ENCODE data around the gene HMCN2.

Gene HMCN2

DNA sequence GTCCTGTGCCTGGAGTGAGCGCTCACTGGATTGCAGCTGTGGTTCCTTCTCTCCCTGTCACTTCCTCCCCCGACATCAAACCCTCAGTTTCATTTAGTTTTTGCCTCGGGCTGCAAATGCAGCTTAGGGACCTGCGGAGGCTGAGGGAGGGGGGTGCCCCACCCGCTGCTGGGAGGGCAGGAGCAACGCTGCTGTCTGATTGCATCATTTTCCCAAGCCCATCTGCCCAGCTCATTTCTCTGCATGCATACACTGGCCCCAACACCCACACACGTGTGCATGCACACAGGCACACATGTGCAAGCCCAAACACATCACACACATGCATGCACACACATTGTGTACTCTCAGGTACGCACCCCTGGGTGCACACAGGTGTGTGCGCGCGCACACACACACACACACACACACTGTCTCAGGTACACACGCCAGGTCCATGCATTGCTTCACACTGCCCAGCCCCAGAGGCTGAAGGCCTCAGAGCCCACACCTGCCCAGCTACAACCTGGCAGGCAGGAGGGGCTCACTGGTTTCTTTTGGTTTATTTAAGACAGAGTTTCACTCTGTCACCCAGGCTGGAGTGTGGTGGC, 182.6 kb downstream of the HMCN2 start:
- no peak for DNase-seq (ENCODE audit: low read depth in 4 of 4, low spot score in 1 of 4)

DNA sequence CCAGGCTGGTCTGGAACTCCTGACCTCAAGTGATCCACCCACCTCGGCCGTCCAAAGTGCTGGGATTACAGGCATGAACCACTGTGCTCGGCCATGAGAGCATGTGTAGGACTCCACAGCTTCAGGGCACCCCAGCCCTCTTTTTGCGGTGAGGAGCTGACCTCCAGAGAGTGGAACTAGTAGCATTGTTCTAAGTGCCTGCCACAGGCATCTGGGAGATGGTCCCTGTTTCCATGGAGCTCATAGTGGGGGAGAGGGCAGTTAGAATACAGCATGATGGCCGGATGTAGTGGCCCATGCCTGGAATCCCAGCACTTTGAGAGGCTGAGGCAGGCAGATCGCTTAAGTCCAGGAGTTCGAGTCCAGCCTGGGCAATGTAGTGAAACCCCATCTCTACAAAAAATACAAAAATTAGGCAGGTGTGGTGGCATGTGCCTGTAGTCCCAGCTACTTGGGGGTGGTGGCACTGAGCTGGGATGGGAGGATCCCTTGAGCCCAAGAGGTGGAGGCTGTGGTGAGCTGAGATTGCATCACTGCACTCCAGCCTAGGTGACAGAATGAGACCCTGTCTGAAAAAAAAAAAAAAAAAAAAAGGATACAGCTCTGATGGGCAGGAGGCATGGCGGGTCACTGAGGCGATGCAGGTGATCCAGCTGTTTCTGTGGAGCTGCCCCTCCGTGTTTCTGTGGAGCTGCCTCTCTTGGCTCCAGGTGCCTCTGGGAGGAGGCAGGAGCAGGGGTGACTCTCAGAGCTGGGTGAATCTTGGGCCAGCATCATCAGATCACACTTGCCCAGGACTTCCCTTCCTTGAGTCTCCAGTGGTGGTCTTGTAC, 183.4 kb downstream of the HMCN2 start:
- no peak for DNase-seq (ENCODE audit: low read depth in 4 of 4, low spot score in 1 of 4)

DNA sequence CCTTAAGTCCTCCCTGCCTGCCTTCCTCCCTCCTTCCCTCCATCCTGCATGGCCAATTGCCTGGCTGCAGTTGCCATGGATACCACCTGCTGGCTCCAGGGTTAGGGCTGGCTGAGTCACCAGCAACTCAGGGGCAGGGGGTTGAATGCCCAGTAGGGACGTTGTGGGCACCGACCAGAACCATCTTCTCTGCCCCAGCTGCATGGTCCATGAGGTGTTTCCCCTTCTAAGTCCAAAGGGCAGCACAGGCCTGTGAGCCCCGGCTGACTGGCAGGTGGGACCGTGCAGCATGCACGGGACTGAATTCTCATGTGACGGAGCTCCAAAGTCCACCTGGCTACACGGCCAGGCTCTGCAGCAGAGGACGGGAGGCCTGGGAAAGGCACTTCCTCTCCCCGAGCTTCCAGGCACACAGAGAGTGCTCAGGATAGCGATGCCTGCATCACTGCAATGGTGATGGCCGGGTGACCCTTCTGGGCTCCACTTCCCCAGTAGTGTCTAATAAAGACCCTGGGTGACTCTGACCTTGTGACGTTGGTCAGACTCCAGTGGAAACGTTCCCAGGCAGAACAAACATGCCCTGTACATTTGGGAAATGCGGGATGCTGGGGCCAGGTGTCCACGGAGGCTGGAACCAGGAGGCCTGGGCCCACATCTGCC, 184.9 kb downstream of the HMCN2 start:
- DNase-seq (ENCODE audit: low read depth in 4 of 4, low spot score in 1 of 4): no peak

DNA sequence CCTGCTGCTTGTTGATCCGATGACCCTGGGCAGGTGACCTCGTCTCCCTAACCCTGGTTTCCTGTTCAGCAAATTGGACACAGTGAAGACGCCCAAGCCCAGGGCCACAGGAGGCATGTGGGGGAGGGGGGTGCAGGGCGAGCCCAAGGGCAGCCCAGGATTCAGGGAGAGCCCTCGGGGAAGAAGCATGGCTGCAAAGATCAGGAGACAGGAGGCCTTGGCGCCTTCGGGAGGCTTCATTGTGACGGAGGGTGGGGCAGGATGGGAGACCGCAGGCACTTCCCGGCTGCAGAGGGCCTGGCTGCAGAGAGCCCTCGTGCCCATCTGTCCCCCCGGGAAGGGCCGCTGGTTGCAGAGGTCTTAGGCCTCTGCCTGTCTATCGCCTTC, 185.4 kb downstream of the HMCN2 start:
- DNase-seq (ENCODE audit: low read depth in 4 of 4, low spot score in 1 of 4): no peak

DNA sequence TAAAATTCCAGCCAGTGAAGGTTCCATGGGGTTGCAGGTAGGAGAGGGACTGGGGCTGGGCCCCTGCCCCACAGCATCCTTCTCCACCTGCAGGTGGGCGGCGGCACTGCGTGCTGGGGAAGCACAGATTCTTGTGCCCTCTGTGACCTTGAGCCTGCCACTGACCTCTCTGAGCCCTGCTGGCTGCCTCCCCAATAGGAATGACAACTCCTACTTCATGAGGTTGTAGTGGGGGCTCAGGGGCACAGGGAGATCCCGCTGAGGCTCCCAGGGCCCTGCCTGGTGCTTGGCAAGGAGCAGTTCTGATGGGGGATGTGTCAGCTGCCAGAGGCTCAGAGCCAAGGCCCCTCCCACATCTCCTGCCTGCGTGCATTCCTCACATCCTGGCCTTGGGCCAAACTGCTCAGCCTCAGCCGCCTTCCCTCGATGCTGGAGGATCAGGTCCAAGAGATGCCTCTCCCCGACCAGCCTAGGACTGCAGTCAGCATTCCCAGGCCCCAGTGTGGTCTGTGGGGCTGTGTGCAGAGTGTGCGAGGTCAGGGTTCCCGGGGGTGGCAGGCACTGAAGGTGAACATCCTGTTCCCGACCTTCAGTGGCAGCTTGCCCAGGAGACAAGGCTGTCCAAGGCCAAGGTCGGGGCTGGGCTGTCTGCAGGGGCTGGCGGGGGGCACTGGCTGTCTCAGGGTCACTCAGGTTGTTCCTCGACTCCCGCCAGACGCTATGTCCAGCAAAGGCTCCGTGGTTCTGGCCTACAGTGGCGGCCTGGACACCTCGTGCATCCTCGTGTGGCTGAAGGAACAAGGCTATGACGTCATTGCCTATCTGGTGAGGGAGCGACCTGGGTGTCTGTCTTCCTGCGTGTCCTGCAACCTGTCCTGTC, 186.2 kb downstream of the HMCN2 start:
- DNase-seq (ENCODE audit: low read depth in 4 of 4, low spot score in 1 of 4): no peak

DNA sequence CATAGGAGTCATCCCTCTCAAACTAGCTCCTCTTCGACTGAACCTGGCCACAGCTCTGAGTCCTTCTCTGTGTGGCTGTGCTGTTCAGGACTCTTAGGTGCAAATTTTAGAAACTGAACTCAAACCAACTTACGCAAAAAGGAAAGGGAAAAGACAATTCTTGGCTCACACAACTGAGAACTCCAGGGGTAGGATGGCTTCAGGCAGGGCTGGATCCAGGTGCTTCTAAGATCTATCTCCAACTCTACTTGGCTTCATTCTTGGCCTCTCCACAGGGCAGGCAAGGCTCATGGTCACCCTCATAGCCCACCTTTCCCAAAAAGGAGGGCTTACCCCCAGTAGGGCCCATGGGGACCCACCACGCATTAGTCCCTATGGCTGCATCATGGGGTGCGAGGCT, 187.3 kb downstream of the HMCN2 start:
- DNase-seq (ENCODE audit: low read depth in 4 of 4, low spot score in 1 of 4): no peak

DNA sequence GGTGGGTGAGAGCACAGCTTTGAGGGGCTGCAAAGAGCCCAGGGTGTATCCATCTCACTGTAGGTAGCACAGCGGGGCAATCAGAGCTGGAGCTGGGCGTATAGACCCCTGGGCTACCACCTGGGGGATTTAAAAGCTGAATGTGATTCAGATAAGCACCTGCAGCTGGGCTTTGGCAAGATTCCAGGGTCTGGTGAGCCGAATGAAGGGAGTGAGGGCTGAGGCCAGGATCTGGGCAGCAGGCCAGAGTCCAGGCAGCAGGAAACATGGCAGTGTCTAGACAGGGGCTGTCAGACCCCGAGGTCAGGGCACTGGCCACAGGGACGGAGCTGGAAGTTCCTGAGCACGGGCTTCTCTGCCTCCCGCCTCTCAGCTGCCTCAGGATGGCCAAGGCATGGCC, 187.9 kb downstream of the HMCN2 start:
- no peak for DNase-seq (ENCODE audit: low read depth in 4 of 4, low spot score in 1 of 4)

DNA sequence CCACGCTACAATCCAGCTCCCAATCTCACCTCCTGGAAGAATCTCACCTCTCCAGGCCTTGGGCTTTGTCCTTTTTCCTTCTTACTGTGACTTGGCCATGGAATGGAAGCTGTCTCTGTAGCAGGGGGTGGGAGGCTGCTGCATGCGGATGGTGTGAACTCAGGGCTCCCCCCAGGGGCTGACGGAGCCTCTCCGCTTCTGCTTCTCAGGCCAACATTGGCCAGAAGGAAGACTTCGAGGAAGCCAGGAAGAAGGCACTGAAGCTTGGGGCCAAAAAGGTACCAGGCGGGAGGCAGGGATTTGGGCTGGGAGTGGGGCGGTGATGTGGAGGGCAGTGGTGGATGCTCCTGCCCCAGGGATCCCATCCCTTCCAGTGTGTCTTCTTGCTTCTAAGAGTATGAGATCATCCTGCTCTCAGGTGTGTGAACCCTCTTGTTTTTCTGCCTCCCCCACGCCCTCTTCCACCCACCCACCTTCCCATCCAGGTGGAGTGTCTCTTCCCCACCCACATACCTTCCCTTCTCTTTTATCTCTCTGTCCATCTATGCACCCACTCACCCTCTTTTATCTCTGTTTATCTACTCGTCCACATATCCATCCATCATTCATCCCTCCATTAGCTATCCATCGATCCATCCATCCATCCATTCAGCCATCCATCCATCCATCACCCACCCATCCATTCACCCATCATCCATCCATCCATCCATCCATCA, 188.7 kb downstream of the HMCN2 start:
- no peak for DNase-seq (ENCODE audit: low read depth in 4 of 4, low spot score in 1 of 4)

DNA sequence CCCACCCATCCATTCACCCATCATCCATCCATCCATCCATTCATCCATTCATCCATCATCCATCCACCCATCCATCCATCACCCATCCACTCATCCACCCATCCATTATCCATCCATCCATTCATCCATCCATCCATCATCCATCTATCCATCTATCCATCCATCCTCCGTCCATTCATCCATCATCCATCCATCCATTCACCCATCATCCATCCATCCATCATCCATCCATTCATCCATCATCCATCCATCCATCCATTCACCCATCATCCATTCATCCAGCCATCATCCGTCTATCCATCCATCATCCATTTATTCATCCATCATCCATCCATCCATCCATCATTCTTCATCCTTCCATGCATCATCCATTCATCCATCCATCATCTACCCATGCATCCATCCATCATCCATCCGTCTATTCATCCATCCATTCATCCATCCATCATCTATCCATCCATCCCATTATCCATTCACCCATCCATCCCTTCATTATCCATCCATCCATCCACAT, 189.3 kb downstream of the HMCN2 start:
- no peak for DNase-seq (ENCODE audit: low read depth in 4 of 4, low spot score in 1 of 4)

DNA sequence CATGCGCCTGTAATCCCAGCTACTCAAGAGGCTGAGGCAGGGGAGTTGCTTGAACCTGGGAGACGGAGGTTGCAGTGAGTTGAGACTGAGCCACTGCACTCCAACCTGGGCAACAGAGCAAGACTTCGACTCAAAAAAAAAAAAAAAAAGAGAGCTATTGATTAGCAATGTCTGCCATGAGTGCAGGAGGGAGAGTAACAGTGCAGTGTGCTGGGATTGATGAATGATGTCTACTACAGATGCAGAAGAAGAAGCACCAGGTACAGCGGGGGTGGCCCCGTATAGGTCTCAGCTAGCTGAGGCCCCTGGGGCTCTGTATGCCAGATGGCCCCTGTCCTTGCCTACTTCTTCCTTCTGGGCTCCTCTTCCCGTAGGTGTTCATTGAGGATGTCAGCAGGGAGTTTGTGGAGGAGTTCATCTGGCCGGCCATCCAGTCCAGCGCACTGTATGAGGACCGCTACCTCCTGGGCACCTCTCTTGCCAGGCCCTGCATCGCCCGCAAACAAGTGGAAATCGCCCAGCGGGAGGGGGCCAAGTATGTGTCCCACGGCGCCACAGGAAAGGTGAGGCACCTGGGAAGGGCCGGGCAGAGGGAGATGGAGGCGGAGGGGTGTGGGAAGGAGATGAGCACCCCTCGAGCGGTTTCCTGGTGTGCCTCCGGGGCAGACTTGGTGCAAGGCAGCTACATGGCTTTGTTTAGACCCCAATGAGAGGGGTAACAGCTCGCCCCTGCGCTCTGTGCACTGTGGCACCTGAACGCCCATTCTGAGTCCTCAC, 192.7 kb downstream of the HMCN2 start:
- DNase-seq (ENCODE audit: low read depth in 4 of 4, low spot score in 1 of 4): no peak

DNA sequence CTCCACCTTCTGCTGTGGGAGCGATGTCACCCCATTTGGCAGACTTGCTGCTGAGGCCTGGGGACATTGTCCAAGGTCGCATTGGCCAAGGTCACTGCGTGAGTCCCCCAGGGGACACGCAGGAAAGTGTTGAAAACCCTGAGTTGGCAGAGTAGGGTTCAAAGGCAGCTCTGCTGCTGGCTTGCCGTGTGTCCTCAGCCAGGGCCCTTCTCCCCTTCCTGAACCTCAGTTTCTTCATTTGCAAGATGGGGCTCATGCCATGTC, 193.2 kb downstream of the HMCN2 start:
- DNase-seq (ENCODE audit: low read depth in 4 of 4, low spot score in 1 of 4): no peak

DNA sequence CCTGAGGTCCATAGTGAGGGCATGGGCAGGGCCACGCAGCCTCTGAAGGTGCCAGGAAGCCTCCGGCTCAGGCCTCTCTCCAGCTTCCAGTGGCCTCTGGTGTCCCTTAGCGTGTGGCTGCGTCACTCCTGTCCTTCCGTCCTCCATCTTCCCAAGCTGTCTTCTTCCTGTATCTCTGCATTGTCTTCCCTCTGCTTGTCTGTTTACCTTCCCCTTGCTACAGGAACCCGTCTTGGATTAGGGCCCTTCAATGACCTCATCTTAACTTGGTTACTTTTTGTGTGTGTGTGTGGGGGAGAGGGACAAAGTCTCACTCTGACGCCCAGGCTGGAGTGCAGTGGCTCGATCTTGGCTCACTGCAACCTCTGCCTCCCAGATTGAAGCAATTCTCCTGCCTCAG, 193.6 kb downstream of the HMCN2 start:
- DNase-seq (ENCODE audit: low read depth in 4 of 4, low spot score in 1 of 4): no peak

DNA sequence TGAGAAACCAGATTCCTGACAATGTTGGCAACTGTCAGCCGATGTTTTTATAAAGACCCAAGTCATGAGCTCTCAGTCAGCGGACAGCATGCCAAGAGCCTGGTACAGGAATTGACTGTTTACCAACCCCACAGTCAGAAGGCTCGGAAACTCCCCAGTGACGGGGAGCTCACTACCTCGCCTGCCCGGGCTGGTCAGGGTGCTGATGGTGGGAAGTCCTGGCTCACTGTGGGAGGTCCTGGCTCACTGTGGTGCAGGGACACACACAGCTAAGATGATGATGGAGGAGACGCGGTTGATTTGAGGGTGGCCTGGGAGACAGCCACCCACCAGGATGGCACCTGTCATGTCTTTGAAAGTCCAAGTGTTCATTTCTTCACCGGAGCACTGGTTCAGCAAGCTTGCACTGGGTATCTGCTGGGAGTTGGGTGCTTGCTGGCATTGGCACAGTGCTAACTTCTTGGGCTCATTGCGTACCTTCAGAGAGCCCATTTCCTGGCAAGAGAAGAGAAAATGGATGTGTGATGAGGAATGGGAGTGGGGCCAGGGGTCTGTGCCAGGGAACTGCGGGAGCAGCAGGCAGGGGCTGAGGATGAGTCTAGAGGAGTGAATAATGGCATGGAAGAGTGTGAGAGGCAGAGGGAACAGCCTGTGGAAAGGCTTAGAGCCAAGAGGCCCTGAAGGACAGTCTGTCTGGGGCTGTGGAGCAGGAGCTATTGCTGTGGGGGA, 194.5 kb downstream of the HMCN2 start:
- no peak for DNase-seq (ENCODE audit: low read depth in 4 of 4, low spot score in 1 of 4)

DNA sequence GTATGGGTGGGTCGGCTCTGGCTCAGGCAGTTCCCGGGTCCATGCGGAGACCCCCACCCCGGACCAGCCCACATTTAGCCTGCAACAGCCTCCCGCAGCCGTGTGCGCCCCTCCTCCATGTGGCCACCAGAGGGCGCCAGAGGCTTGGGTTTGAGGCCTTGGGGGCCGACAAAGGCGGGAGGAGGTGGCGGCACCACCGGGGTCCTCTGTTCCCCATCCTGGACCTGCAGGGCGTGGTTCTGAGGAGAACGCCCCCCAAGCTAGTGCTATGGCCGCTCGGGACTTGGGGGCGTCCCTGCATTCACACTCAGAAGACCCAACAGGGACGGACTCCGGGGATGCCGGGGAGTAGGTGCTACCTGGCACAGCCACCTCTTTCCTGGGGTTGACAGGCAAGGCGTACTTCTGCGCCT, 195.7 kb downstream of the HMCN2 start:
- DNase-seq (ENCODE audit: low read depth in 4 of 4, low spot score in 1 of 4): peak; percentile 50 to 72 (median 61)

DNA sequence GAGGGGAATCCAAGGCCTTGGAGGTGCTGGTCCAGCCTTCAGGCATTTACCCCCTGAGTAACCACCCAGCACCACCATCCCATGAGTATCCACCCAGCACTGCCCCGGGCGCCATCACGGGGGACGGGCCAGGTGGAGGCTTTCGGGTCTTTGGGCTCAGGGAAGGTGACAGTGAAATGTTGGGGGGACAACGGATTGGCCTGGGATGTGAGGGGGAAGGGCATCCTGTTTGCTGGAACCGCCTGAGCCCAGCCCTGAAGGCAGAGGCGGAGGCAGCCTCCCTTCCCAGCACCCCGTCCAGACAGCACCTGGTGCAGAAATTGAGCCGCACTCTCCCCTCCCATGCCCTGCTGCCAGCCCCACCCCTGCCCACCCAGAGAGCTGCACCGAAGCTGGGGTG, 196.2 kb downstream of the HMCN2 start:
- DNase-seq (ENCODE audit: low read depth in 4 of 4, low spot score in 1 of 4): no peak

DNA sequence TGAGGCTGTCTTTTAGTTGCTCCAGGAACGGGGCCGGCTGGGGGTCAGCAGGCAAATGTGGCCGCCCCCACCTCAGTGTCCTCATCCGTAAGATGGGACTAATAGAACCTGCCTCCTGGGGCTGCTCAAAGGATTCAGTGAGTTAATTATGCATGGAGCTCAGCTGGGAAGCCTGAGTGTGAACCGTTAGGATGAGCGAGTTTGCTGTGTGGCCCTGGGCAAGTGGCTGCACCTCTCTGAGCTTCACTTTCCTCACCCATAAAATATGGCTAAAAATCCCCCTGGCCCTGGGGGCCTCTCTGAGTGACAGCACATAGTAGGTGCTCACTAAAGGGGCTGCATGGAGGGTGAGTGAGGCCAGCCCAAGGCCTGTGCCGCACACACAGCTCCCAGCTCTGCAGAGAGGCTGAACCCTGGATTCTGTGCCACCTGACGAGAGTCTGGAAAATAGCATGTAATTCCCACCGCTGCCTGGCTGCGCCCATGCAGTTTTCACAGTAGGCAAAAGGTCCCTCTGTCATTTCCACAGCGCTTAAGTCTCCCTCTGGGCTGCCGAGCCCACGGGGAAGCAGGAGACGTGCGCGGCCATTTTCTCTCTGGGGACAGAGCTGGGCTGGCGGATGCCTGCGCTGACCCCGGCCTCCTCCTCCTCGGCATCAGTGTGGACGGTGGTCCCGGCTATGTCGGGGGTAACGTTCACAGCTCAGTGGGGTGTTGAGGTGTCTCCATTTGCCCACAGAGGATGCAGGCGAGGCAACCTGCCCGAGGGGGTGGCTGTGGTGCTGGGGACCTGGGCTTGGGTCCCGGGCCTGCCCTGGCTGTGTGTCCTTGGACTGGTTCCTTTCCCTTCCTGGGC, 197.4 kb downstream of the HMCN2 start:
- DNase-seq (ENCODE audit: low read depth in 4 of 4, low spot score in 1 of 4): no peak

DNA sequence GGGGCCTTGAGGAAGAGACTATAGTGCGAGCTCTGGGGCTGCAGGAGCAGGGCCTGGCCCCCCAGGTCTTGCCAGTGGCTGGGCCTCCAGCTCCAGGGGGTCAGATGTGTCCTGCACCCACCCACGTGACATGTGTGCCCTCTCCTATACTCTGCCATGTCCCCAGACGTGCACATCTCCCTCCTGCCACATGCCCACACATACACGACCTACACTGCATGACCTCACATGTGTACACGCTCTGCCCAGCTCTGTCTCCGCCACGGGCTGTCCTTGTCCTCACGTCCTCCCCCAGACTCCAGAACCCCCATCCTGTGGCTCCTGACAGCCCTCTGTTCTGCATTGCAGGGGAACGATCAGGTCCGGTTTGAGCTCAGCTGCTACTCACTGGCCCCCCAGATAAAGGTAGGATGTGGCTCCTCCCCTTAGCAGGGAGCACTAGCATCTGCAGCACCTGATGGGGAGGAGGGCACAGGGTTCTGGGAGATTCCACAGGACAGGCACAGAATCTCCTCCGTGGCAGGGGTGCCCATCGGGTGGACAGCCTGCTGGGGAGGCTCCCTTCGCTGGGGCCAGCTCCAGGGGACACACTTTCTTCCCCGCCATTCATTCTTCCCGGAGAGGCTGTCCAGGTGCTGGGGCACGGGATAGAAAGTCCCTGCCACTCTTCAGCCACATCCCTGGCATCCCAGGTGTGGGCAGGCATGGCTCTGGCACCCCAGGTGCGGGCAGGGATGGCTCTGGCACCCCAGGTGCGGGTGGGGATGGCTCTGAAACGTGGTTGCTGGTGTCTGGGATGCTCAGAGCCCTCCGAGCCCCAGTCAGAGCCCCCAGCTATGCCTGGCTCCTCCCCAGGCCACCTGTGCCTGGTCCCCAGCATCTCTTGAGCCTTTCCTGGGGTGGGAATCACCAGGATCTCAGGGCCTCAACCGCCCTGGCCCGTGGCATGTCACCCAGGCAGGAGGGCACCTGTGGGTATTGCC, 198.5 kb downstream of the HMCN2 start:
- no peak for DNase-seq (ENCODE audit: low read depth in 4 of 4, low spot score in 1 of 4)
